Measurements from ENCODE around the gene S100A6. TPM values are rescaled to one million over a fixed set of nuclear protein-coding genes. Genes with fewer than 3 reads are reported as not detected.

The S100A6 gene
- total RNA-seq, 1 experiment from 2014 or later = 1,633 TPM

DNA sequence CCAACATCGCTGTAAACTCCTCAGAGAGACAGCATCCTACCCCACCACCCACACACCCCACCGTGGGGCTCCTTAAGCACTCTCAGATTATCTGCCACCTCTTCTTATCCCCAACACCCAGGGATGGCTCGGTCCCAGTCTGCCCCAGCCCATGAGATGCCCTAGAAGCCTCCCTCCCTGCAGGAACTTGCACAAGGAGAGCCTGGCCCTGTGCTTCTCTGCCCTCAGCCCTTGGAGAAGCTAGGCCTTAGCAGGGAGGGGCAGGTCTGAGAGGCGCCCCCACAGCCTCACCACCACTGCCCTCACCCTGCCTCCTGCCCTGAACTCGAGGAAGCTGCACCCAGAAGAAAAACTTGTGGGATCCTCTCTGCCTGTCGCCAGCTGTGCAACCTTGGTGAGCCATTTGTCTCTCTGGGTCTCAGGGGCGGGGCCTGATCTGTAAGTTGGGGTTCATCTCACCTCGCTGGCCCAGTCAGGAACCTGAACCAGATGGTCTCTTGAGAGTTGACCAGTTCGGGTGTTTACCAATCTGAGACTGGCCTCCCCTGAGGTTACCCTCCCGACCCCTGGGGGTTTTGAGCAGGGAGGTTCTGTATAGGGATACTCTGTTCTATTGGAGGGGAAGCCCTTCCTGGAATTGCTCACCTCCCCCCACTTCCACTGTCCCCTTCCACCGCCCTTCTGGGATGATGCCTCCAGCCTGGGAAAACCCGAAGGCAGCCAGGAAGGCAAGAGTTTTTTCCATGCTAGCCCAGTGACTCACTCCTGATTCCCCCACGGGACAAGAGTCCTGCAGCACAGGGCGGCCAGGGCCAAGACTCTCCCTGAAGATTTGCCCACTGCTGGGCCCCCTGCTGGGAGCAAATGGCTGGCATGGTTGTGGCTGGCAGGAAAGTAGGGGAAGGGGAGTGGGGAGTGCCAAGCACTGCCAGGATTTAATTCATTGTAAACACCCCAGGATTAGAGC, 13.2 kb upstream of the S100A6 start, which contains the start of gene S100A3 (continued):
- TF ChIP-seq CBX3 (IDR thresholded peaks at IDR 0.05; ENCODE audit: low read depth) (no peak), ELF1 (IDR thresholded peaks at IDR 0.05; ENCODE audit: borderline replicate concordance, low read depth) (no peak), ZNF274 (IDR thresholded peaks at IDR 0.05; ENCODE audit: low read depth, low read length) (no peak), ZFX (IDR thresholded peaks at IDR 0.05) (peak; percentile 20; the same call in 1 of the 2 replicates)
- TF ChIP-seq, protein P1, sequence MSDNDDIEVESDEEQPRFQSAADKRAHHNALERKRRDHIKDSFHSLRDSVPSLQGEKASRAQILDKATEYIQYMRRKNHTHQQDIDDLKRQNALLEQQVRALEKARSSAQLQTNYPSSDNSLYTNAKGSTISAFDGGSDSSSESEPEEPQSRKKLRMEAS (IDR thresholded peaks at IDR 0.05) = no peak

DNA sequence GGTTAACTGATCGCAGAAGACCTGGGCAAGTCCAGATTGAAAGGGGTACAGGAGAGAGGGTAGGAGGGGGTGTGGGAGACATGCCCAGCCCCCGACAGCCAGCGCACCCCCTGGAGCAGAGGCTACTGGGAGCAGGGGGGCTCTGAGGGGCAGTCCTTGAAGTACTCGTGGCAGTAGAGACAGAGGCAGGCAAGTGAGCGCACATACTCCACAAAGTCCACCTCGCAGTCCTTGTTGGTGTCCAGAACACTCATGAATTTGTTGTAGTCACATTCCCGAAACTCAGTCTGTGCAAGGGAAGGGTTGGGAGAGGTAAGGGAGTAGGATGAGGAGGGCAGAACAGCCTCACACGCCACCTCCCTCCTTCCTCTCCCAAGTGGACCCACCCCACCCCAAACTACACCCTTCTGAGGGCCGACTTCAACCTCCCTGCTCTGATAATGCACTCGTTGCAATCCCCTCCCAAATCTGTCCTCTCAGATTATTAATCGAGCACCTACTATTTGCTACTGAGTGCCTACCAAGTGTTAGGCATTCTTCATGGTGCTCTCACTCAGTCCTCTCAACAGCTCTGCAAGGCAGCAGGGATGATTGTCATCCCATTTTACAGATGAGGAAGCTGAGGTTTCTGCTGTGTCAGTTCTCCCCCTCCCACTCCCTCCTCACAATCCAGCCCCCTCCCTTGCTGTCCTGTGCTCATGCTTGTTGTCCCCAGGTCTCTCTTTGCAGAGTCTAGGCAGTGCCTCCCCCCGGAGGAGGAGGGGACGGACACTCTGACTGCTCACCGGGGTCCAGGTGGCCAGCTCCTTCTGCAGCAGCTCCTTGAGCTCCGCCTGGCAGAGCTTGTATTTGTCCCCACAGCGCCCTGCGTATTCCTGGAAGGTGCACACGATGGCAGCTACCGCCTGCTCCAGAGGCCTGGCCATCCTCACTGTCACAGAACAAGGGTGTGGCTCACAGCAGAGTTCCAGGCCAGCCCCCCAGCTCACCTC, 12.1 kb upstream of the S100A6 start:
- Histone ChIP-seq H3K79me2 (ENCODE audit: insufficient read depth, low read length) (peaks cover 14% of the 10 kb centered on the region; the same call in 1 of the 2 replicates), H3K4me3 (replicated peaks in 1 of 2; ENCODE audit: low read depth in 1 of 2, low read length in 2 of 2) (no peak overlapping the region), H3K9ac (ENCODE audit: low read length) (peak overlapping the region; percentile 81), H3K9me3 (ENCODE audit: control insufficient read depth in 1 of 2, insufficient read depth in 1 of 2, low read depth in 1 of 2, low read length in 2 of 2) (no peaks in the 10 kb centered on the region), H2AFZ (ENCODE audit: low read depth, low read length, poor library complexity, severe bottlenecking) (no peak overlapping the region), H3K4me2 (ENCODE audit: low read length) (peak overlapping the region; percentile 77), H3K27ac (ENCODE audit: low read depth, low read length) (peak overlapping the region; percentile 97), H3K9me2 (ENCODE audit: insufficient read depth) (no peaks in the 10 kb centered on the region), H3K27me3 (ENCODE audit: insufficient read depth, low read length) (no peaks in the 10 kb centered on the region), H3K36me3 (ENCODE audit: control insufficient read depth in 1 of 2, insufficient read depth in 2 of 2, low read length in 2 of 2) (no peaks in the 10 kb centered on the region), H4K20me1 (ENCODE audit: insufficient read depth) (no peaks in the 10 kb centered on the region), H3K4me1 (ENCODE audit: control insufficient read depth in 1 of 2, insufficient read depth in 2 of 2, low read length in 2 of 2) (peaks cover 78 to 95% of the 10 kb centered on the region in 2 experiments)
- POLR2A ChIA-PET = interaction anchor here (5.1 to 8.1 kb wide), 3 partner anchors 12 to 18 kb away, joined by 33 to 78 read pairs (median 67); partner anchors contain the start of genes S100A2 and S100A6
- intact Hi-C loops (cut with micrococcal nuclease) = no loop called here
- TF ChIP-seq, protein P2, sequence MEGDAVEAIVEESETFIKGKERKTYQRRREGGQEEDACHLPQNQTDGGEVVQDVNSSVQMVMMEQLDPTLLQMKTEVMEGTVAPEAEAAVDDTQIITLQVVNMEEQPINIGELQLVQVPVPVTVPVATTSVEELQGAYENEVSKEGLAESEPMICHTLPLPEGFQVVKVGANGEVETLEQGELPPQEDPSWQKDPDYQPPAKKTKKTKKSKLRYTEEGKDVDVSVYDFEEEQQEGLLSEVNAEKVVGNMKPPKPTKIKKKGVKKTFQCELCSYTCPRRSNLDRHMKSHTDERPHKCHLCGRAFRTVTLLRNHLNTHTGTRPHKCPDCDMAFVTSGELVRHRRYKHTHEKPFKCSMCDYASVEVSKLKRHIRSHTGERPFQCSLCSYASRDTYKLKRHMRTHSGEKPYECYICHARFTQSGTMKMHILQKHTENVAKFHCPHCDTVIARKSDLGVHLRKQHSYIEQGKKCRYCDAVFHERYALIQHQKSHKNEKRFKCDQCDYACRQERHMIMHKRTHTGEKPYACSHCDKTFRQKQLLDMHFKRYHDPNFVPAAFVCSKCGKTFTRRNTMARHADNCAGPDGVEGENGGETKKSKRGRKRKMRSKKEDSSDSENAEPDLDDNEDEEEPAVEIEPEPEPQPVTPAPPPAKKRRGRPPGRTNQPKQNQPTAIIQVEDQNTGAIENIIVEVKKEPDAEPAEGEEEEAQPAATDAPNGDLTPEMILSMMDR (IDR thresholded peaks at IDR 0.05 in 2 of 3, conservative IDR thresholded peaks at IDR 0.05 in 1 of 3; ENCODE audit: borderline replicate concordance in 1 of 3, insufficient read depth in 1 of 3, low read depth in 2 of 3, low read length in 2 of 3) = no peak
- TF ChIP-seq ZFX (IDR thresholded peaks at IDR 0.05) = no peak
- no peak for TF ChIP-seq ZNF274 (IDR thresholded peaks at IDR 0.05; ENCODE audit: low read depth, low read length)
- TF ChIP-seq, protein P3, sequence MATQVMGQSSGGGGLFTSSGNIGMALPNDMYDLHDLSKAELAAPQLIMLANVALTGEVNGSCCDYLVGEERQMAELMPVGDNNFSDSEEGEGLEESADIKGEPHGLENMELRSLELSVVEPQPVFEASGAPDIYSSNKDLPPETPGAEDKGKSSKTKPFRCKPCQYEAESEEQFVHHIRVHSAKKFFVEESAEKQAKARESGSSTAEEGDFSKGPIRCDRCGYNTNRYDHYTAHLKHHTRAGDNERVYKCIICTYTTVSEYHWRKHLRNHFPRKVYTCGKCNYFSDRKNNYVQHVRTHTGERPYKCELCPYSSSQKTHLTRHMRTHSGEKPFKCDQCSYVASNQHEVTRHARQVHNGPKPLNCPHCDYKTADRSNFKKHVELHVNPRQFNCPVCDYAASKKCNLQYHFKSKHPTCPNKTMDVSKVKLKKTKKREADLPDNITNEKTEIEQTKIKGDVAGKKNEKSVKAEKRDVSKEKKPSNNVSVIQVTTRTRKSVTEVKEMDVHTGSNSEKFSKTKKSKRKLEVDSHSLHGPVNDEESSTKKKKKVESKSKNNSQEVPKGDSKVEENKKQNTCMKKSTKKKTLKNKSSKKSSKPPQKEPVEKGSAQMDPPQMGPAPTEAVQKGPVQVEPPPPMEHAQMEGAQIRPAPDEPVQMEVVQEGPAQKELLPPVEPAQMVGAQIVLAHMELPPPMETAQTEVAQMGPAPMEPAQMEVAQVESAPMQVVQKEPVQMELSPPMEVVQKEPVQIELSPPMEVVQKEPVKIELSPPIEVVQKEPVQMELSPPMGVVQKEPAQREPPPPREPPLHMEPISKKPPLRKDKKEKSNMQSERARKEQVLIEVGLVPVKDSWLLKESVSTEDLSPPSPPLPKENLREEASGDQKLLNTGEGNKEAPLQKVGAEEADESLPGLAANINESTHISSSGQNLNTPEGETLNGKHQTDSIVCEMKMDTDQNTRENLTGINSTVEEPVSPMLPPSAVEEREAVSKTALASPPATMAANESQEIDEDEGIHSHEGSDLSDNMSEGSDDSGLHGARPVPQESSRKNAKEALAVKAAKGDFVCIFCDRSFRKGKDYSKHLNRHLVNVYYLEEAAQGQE (IDR thresholded peaks at IDR 0.05; ENCODE audit: low read depth) = no peak
- no peak for TF ChIP-seq EGR1 (IDR thresholded peaks at IDR 0.05; ENCODE audit: low read depth)
- no peak for TF ChIP-seq SP1 (IDR thresholded peaks at IDR 0.05; ENCODE audit: low read depth)
- TF ChIP-seq EZH2 (IDR thresholded peaks at IDR 0.05) = no peak
- no peak for TF ChIP-seq POLR2AphosphoS5 (IDR thresholded peaks at IDR 0.05; ENCODE audit: low read depth, low read length)
- TF ChIP-seq RAD21 (IDR thresholded peaks at IDR 0.05; ENCODE audit: low read depth) = no peak
- no peak for TF ChIP-seq SRF (IDR thresholded peaks at IDR 0.05; ENCODE audit: low read depth)
- TF ChIP-seq YY1 (IDR thresholded peaks at IDR 0.05; ENCODE audit: extremely low read depth, insufficient replicate concordance, low read depth, low read length) = no peak
- TF ChIP-seq ELF1 (IDR thresholded peaks at IDR 0.05; ENCODE audit: borderline replicate concordance, low read depth) = no peak
- TF ChIP-seq SIN3A (IDR thresholded peaks at IDR 0.05; ENCODE audit: low read depth) = no peak
- no peak for TF ChIP-seq CEBPB (IDR thresholded peaks at IDR 0.05; ENCODE audit: low read depth)
- DNase-seq (ENCODE audit: low read depth, low spot score) (no peak), ATAC-seq (no peak)
- RAD21 ChIA-PET (ENCODE audit: low non-redundant PET in 1 of 2, low total read pairs in 2 of 2, uncharacterized antibody in 2 of 2, unreplicated experiment in 2 of 2) = no interaction called here
- CTCF ChIA-PET = no interaction called here
- no TSS peak for BruUV-seq (replicated peaks)

Data from HCT116 (cell line).